GM12873 (cell line): ENCODE measurements around the gene RCBTB2.

Experiments
- CTCF ChIP-seq: IDR thresholded peaks from 2 replicates; pipeline ENCODE4 v1.5.1; 2012; ENCODE audit warnings: low read depth, mild to moderate bottlenecking, moderate library complexity, low read length, control low read depth; ENCODE audit not compliant: insufficient read depth; ENCODE audit errors: missing control alignments

The RCBTB2 gene

GRCh38 chr13:48500652-48501197 lies 32.2 kb downstream of the RCBTB2 start:
- TF ChIP-seq CTCF = no peak

- TF ChIP-seq CTCF = no peak
These were observed 35.2 kb downstream of the RCBTB2 start for GRCh38 chr13:48497669-48498068.

- no peak for TF ChIP-seq CTCF
These were observed 36.4 kb downstream of the RCBTB2 start for GRCh38 chr13:48496271-48497161.

- no peak for TF ChIP-seq CTCF
These were observed 38.0 kb downstream of the RCBTB2 start for GRCh38 chr13:48494874-48495273.

- TF ChIP-seq CTCF = no peak
These were observed 39.0 kb downstream of the RCBTB2 start for GRCh38 chr13:48493851-48494250.

- no peak for TF ChIP-seq CTCF
These were observed 39.7 kb downstream of the RCBTB2 start for GRCh38 chr13:48493066-48493765.

- TF ChIP-seq CTCF = no peak
These were observed 40.3 kb downstream of the RCBTB2 start for GRCh38 chr13:48492470-48493065.
